DOHH2 (cell line): Measurements from ENCODE around the gene EIF4EBP2.

ENCODE experiments used
- H3F3A ChIP-seq: fragments of 200-600 bp; sonication (generic), shearing (Covaris generic); 2 replicates; pipeline ENCODE4 v1.6.0; 2016; ENCODE audit warnings: antibody characterized with exemption, mild to moderate bottlenecking; ENCODE audit not compliant: control insufficient read depth, insufficient read depth
- H3K27ac ChIP-seq: fragments of 200-600 bp; sonication (generic); 2 replicates; pipeline ENCODE4 v1.5.1; 2014; ENCODE audit warnings: low read depth, mild to moderate bottlenecking, low read length, moderate library complexity
- H3K27me3 ChIP-seq: fragments of 200-600 bp; sonication (generic); 2 replicates; pipeline ENCODE4 v1.6.1; 2014; ENCODE audit warnings: mild to moderate bottlenecking, low read length, mixed read lengths; ENCODE audit not compliant: control insufficient read depth
- H3K36me3 ChIP-seq: fragments of 200-600 bp; sonication (generic); 2 replicates; pipeline ENCODE4 v1.6.1; 2014; ENCODE audit warnings: mild to moderate bottlenecking, low read length, moderate library complexity, mixed read lengths; ENCODE audit not compliant: control insufficient read depth
- H3K4me1 ChIP-seq: fragments of 200-600 bp; sonication (generic); 2 replicates; pipeline ENCODE4 v1.6.1; 2014; ENCODE audit warnings: mild to moderate bottlenecking, low read length, mixed read lengths; ENCODE audit not compliant: control insufficient read depth
- H3K4me2 ChIP-seq: fragments of 200-600 bp; sonication (generic); 2 replicates; pipeline ENCODE4 v1.6.0; 2014; ENCODE audit warnings: mild to moderate bottlenecking, low read length, moderate library complexity
- H3K4me3 ChIP-seq: fragments of 200-600 bp; sonication (generic); 2 replicates; pipeline ENCODE4 v1.5.1; 2014; ENCODE audit warnings: mild to moderate bottlenecking, low read length, mixed read lengths
- H3K79me2 ChIP-seq: fragments of 200-600 bp; sonication (generic); 2 replicates; pipeline ENCODE4 v1.6.1; 2014; ENCODE audit warnings: mild to moderate bottlenecking, low read length, mixed read lengths; ENCODE audit not compliant: control insufficient read depth
- H3K9me2 ChIP-seq: fragments of 200-600 bp; sonication (generic); replicated peaks from 2 replicates; pipeline ENCODE4 v1.6.1; 2014; ENCODE audit warnings: mild to moderate bottlenecking, low read length, mixed read lengths; ENCODE audit not compliant: control insufficient read depth
- H3K9me3 ChIP-seq: fragments of 200-600 bp; sonication (generic); 2 replicates; pipeline ENCODE4 v1.6.1; 2014; ENCODE audit warnings: antibody characterized with exemption, low read length, mixed read lengths; ENCODE audit not compliant: control insufficient read depth, insufficient read depth
- H4K20me1 ChIP-seq: fragments of 200-600 bp; sonication (generic); 2 replicates; pipeline ENCODE4 v1.6.0; 2014; ENCODE audit warnings: low read depth, mild to moderate bottlenecking, antibody characterized with exemption, low read length, moderate library complexity; ENCODE audit not compliant: control insufficient read depth, insufficient read depth
- EZH2phosphoT487 ChIP-seq: fragments of 200-600 bp; sonication (generic); IDR thresholded peaks from 2 replicates; pipeline ENCODE4 v1.6.1; 2017; ENCODE audit warnings: borderline replicate concordance, mild to moderate bottlenecking, antibody characterized with exemption, low read length, moderate library complexity, mixed read lengths
- TF ChIP-seq, protein P1 (sequence below): fragments of 200-600 bp; sonication (generic); IDR thresholded peaks from one replicate; pipeline ENCODE4 v1.5.1; 2014; ENCODE audit warnings: antibody characterized with exemption, mild to moderate bottlenecking, low read depth, low read length; ENCODE audit not compliant: poor library complexity, severe bottlenecking

Gene EIF4EBP2

GRCh38 chr10:70445718-70446657 lies 42.0 kb downstream of the EIF4EBP2 start:
- TF ChIP-seq, protein P1, sequence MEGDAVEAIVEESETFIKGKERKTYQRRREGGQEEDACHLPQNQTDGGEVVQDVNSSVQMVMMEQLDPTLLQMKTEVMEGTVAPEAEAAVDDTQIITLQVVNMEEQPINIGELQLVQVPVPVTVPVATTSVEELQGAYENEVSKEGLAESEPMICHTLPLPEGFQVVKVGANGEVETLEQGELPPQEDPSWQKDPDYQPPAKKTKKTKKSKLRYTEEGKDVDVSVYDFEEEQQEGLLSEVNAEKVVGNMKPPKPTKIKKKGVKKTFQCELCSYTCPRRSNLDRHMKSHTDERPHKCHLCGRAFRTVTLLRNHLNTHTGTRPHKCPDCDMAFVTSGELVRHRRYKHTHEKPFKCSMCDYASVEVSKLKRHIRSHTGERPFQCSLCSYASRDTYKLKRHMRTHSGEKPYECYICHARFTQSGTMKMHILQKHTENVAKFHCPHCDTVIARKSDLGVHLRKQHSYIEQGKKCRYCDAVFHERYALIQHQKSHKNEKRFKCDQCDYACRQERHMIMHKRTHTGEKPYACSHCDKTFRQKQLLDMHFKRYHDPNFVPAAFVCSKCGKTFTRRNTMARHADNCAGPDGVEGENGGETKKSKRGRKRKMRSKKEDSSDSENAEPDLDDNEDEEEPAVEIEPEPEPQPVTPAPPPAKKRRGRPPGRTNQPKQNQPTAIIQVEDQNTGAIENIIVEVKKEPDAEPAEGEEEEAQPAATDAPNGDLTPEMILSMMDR: no peak
- no peak for TF ChIP-seq EZH2phosphoT487
- H3K36me3 ChIP-seq: no peaks in the 10 kb centered on the region
- H3K27me3 ChIP-seq: peaks cover 16% of the 10 kb centered on the region; the same call in 1 of the 2 replicates
- no peak overlapping the region for H3K27ac ChIP-seq
- no peaks in the 10 kb centered on the region for H3K9me3 ChIP-seq
- H3F3A ChIP-seq: no peaks in the 10 kb centered on the region
- no peak overlapping the region for H3K4me3 ChIP-seq
- no peak overlapping the region for H3K4me2 ChIP-seq
- H4K20me1 ChIP-seq: no peaks in the 10 kb centered on the region
- no peaks in the 10 kb centered on the region for H3K9me2 ChIP-seq
- no peaks in the 10 kb centered on the region for H3K4me1 ChIP-seq
- H3K79me2 ChIP-seq: no peaks in the 10 kb centered on the region

- Histone ChIP-seq H3K79me2 (no peaks in the 10 kb centered on the region), H3K9me2 (no peaks in the 10 kb centered on the region), H3K27ac (no peak overlapping the region), H3K27me3 (peaks cover 3% of the 10 kb centered on the region; the same call in 1 of the 2 replicates), H3K4me1 (no peaks in the 10 kb centered on the region), H3K9me3 (no peaks in the 10 kb centered on the region), H3F3A (no peaks in the 10 kb centered on the region), H3K4me3 (no peak overlapping the region), H3K4me2 (no peak overlapping the region), H3K36me3 (no peaks in the 10 kb centered on the region), H4K20me1 (no peaks in the 10 kb centered on the region)
- TF ChIP-seq, protein P1: no peak
Measured at GRCh38 chr10:70448236-70448635, 44.3 kb downstream of the EIF4EBP2 start.

DNA sequence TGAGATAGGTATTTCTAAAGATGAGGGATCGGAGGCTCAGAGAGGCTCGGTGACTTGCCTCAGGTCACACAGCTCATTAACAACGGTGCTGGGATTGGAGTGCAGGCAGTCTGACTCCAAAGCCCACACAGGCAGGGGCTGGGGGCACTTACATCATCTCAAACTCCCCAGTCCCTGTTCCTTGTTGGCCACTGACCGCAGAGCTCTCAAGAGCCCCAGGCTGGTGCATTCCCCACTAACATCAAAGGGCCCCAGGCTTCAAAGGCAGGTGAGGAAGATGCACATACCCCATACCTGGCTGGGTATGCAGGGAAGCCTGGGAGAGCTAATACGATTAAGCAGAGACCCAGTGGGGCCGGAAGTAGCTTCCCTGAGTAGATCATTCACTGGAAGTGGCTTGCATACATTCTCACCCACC lies 51.3 kb downstream of the EIF4EBP2 start:
- Histone ChIP-seq H4K20me1 (no peaks in the 10 kb centered on the region), H3K4me2 (no peak overlapping the region)
- TF ChIP-seq, protein P1: no peak
- TF ChIP-seq EZH2phosphoT487: no peak

More for the DNA sequence above, 51.3 kb downstream of the EIF4EBP2 start:
- H3K9me3 ChIP-seq: no peaks in the 10 kb centered on the region
- H3K36me3 ChIP-seq: no peaks in the 10 kb centered on the region
- no peaks in the 10 kb centered on the region for H3K9me2 ChIP-seq
- H3K27ac ChIP-seq: no peak overlapping the region
- no peaks in the 10 kb centered on the region for H3K79me2 ChIP-seq
- no peak overlapping the region for H3K4me3 ChIP-seq
- no peaks in the 10 kb centered on the region for H3F3A ChIP-seq
- H3K27me3 ChIP-seq: peaks cover 41% of the 10 kb centered on the region
- no peaks in the 10 kb centered on the region for H3K4me1 ChIP-seq
